HG03095 (cell line): ENCODE results near the gene CTNNA3.

Experiments used
- ATAC-seq: cut with Tn5 transposase; IDR thresholded peaks from one replicate; pipeline ENCODE4 v1.9.1; 2021; ENCODE audit warnings: moderate library complexity; ENCODE audit not compliant: unreplicated experiment

CTNNA3 gene

DNA sequence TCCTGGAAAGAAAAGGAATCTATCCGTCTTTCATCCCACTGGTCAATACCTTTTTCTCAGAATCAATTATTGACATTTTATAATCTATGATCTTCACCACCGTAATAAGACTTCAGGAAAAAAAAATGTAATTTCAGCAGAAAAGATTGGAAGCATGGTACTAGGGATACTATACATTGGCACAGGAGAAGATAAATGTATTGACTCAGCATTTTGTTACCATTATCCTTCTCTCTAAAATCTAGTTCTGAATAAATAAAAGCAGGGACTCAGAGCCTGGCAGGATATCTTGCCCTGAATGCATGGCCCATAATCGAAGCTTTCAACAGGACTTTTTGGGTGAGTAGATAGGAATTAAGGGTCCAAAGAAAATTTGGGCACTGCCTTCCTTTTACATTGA, 649.5 kb downstream of the CTNNA3 start:
- no peak for ATAC-seq

DNA sequence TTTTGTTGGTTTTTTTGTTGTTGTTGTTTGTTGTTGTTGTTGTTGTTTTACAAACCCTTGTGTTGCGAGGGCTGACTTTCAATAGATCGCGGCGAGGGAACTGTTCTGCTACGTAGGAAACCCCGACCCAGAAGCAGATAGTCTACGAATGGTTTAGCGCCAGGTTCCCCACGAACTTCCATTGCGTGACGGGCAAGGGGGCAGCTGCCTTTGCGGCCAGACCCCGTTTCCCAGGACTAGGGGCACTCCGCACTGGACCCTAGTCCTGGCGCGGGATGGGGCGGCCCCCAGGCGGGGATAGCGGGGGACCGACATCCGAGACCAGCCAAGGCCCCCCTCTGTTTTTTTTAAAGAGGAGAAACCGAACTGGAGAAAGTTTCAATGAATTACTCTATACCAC, 650.6 kb downstream of the CTNNA3 start:
- no peak for ATAC-seq

DNA sequence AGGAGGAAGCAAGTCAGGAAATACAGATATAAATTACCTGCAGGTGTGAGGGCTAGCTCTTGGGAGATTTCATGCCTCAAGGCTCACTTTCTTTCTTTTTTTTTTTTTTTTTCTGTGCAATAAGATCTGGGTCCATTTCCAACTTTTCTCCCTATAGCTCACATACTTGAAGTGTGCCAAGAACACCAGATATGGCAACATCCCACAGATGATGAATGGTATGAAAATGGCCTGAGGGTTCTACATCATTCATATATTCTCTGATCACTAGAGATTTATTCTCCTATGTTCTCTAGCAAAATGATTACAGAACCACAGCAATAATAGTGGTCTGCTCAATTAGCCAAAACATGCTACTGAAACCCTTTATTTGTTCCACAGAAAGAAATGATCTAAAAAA, 653.0 kb downstream of the CTNNA3 start:
- no peak for ATAC-seq

DNA sequence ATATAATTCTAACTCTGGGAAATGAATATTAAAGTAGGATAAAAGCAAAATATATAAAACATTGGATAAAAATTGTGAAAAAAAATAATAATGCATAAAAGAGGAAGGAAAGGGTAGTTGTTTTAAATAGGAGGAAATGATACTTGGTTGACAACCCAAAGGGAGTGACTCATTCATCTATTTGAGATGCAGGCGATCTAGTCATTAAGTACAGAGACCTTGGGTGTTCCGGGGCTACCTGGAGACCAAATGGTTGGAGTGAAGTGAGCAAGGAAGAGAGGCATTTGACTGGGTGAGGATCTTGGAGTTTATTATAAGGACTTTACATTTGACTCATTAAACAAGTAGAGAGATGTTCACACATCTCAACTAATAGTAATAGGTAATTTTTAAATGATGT, 659.2 kb downstream of the CTNNA3 start:
- no peak for ATAC-seq

DNA sequence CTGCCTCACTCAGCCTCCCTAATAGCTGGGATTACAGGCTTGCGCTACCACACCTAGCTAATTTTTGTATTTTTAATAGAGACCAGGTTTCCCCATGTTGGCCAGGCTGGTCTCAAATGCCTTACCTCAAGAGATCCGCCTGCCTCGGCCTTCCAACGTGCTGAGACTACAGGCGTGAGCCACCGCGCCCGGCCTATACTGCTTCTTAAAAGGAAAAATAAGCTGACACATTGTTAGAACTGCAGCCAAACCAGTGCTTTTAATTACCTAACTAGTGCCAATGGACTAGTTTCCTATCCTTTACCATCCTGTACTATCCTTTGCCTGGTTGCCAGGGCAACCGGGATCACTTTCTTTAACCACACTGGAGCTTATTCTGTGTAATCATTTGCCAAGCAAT, 662.1 kb downstream of the CTNNA3 start:
- ATAC-seq: no peak

DNA sequence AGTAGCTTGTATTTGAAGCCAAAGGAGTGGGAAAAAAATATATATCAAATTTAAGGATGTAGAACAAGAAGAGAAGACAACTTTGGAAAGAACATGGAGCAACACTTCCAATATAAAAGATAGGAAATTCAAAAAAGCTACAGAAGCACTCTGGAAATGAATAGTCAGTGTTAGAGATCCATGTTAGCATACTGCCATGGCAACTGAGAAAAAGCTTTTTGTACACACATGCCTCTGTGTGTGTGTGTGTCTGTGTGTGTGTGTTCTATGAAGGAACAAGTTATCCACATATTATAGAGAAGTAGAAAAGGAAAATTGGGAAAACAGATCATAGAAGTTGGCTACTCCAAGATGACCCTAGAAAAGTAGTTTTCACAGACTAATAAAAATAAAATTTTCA, 673.9 kb downstream of the CTNNA3 start:
- no peak for ATAC-seq

DNA sequence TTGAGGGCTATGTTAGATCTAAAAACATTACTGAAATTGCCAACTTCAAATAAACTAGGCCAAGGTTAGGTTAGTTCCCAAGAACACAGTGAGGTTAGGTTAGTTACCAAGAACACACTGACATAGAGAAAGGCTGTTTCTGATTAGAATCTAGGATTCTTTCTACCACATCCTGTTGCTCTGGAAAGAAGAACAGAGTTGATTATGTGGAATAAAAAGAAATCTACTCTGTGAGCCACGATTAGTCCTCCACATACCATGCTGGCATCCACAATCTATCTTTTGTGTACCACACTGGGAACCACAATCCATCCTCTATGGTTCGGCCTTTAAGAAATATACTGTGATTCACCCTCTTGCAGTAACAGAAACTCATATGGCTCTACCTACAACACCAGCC, 678.8 kb downstream of the CTNNA3 start:
- no peak for ATAC-seq

DNA sequence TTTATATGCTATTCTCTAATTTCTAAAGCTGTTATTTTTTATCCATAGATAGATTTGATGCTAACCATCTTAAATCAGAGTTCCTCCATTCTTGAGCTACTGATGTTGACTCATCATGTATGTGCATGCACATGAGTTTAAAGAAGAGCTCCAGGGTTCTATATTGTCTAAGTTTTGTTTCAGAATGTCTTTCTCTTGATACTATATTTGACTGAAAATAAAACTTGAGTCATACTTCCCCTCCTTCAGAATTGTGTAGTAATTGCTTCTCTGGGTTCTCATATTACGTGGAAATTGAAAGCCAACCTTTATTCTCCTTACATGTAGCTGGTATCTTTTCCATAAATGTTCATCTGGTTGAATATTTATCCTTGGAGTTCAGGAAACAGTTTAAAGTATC, 680.8 kb downstream of the CTNNA3 start:
- ATAC-seq: no peak

DNA sequence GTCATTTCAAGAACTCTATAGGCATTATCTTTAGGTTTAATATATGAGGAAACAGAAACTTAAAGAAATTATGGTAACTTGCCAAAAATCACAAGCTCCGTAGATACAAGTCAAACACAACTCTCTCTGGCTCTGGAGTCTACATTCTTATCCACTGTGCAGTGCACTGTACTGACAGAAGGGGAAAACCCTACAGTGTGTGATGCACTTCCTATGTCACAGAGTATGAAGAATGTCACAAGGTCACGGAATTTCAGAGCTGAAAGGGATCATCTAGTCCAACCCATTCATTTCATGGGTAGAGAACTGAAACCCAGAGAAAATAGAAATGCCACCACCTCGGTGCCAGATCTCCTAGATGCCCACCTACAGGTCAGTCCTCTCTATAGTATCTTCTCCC, 684.0 kb downstream of the CTNNA3 start:
- no peak for ATAC-seq

DNA sequence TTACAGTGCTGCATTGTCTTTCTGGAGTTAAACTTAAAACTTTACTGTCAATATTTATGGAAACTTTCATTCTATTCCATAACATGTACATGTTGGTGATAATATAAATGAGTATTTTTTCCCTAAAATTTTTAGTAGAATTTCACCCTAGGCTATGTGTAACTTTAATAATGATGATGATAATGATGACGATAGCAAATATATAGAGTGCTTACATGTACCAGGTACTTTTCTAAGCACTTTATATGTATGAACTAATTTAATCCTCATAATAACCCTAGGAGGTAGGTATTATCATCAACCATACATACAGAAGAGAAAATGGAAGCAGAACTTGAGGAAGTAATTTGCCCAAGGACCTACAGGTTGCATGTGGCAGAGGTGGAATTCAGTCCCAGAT, 684.5 kb downstream of the CTNNA3 start:
- ATAC-seq: no peak

DNA sequence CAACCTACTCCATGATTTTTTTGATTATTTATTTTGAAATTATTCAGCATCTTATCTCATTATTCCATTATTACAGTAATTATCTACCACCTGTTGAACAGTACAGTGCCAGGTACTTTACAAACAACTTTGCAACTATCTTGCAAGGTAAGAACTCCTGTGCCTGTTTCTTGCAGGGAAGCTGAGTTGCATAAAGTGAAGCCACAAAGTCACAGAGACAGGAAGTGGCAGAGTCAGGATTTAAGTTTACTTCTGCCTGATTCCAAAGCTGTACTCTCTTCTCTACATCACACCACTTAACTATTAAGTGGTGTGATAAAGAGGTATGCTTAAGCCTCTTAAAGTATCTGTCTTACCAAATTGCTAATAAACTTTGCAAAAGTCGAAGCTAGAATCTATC, 690.0 kb downstream of the CTNNA3 start:
- no peak for ATAC-seq

DNA sequence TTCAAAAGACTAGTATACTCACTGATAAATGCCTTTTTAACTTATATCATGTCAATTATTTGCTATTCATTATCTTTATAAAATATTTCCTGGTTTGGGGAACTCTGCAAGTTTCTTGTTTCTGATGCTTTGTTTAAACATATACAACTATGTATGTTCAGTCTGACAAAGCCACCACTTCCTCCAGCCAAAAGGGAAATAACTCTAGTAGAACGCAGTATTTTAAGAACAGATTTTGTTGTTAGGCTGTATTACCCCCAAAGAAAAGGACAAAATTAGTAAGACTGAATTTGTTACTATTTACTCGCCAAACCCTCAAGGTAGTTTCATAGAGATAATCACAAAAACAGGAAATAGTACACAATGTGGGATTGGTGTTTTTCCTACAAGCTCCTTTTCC, 691.3 kb downstream of the CTNNA3 start:
- ATAC-seq: no peak

DNA sequence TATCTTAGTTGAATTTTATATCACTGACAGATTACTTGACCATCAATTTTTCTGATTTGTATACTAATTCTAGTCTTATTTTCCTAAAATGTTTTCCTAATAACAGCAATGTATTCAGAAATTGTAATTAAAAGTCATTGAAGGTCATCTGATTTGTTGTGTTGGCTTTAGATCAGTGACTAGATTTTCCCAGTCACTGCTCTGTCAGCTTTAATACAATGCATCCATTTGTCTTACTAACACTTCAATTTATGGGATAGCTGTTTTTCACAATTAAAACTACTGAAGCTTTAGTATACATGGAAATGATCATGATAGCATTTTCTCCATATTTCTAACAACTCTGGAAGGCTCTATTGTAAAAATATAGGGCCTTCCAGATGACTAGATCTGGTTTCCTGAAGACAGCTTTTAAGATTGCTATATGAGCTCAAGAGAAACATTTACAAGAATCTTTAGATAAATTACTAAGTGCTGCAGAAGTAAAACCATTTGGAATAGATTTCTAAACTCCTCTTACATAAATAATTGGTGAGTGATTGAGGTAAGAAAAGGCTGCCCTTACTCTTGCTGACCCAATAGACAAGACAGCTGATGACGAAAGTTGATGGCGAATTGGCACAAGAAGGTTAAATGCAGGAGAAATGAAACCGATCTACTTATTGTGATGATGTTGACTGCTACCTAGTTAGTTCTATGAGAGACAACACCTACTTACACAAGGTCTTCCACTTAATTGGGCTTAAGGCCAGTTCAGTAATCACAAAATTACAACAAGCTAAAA, 696.0 kb downstream of the CTNNA3 start:
- ATAC-seq: no peak

DNA sequence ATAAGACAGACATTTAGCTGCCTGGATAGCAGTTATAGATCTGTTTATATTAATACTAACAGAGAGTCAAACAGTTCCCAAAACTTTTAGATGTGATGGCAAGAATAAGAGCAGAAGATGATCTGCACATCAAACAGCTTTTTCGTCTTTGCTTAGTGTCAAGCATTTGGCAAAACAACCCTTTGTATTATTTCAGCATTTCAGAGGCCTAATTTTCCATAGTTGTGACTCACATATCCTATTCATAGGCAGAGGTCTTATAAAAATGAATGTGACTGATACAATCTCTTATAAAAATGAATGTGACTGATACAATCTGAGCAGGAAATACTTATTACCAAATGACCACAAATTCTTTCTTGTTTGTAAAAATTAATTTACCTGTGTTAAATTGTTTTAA, 699.0 kb downstream of the CTNNA3 start:
- ATAC-seq: no peak

DNA sequence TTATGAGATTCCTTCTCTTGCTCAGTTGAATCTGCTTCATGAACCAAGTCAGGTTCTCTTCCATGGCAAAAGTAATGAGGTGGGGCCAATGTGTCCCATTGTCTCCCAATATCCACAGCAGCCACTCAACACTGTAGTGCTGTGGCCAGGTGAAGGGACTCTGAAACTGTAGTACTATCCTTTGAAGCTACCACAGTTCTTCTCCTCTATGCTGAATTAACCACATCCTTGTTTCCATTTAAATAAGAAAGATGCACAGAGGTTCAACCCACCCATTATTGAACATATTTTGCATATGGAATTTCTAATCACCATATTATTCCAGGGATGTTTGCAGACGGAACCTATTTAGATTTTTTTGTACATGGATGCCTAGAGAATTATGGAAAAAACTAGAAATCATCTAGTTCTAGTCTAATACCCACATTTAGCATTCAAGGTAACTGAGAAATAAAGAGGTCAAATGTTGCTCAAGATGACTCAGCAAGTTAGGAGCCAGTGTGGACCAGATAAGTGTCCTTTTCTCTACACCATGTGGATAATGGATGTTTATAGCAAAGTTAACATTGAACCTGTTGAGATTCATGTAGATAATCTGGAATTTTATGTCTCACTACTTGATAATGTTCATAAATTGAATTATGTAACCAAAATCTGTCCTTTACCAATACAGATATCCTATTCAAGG, 705.7 kb downstream of the CTNNA3 start:
- ATAC-seq: no peak

DNA sequence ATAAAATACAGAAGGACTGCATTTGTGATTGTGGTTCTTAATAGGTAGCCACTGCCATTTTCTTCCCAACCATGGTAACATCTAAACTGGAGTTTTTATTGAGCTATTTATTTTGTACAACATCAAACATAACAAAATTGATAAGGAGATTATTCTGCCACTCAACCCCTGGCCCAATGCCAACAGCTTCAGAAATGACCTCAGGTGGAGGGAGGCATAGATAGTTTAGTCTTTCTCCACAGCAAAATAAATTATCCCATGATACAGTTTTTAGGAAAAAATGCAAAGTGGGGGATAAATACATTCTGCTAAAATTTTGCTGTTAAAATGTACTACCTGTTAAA, 712.5 kb downstream of the CTNNA3 start:
- no peak for ATAC-seq

DNA sequence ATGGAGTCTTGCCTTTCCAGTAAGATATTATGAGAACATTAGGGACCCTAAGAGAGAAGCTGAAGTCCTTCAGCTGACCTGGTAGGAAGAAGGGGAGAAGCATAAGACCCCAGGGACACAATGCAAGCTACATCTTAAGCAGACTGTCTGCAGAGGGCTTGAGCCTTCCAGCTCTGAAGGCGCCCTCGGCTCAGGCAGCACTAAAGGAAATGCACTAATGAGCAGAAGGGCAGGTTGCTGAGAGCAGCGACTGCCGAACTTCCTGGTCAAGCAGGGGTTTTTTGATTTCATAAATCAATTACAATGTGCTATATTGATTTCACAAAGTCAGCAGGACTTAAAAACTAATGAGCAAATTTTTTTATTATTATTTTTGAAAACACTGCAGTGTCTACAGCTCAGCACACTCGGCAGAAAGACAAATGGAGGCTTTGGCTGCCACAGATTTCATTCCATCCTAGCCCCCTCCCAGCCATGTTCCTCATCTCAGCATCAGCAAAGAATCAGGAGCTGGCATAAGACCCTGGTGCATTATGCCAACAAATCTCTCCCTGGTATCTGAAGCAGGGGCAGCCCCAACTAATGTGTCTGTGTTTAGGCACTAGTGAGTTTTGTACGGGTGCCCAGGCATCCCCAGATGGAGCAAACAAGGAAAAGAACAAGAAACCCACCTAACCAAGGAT, 713.1 kb downstream of the CTNNA3 start:
- no peak for ATAC-seq

DNA sequence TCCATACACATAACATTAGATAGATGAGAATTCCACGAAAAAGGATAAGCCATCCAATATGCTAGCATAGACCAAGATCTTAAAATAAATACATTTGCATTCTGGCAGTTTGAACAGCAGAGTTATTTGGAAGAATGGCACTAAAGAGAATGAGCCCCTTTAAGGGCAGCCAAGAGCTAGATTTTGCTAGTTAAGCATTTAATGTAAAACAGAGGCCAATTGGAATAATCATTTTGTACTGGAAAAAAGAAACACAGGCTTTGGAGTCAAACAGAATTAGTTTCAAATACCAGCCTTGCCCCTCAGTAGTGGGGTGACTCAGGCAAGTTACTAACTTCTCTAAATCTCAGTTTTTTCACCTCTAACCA, 714.0 kb downstream of the CTNNA3 start:
- no peak for ATAC-seq

DNA sequence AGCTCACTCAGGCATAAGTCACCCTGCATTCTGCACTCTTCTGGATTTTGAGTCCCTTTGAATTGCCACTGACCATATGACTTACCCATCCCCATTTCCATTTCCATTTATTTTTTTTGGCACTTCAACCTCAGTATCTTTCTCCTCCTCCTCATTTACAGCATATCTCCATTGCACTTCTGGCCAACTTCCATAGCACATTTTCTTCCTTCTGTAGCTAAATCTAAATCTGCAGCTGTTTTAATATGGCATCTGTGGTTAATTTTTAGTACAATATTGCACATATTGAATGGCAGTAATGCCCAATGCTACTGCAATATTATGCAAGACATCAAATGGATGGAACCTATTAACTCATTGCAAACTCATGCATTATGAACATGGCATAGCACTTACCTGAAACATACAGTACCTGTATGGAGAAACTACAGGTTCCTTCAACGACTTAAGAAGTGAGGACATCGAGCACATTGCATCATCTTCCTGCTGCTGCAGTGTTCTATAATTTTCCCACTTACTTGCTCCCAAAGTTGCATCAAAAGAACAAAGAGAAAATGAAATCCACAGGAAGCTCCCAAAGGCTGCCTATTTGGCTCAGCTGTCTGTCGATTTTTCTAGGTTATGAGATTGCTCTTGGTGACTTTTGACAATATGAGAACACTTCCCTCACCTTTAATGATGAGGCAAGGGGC, 714.5 kb downstream of the CTNNA3 start:
- ATAC-seq: no peak

DNA sequence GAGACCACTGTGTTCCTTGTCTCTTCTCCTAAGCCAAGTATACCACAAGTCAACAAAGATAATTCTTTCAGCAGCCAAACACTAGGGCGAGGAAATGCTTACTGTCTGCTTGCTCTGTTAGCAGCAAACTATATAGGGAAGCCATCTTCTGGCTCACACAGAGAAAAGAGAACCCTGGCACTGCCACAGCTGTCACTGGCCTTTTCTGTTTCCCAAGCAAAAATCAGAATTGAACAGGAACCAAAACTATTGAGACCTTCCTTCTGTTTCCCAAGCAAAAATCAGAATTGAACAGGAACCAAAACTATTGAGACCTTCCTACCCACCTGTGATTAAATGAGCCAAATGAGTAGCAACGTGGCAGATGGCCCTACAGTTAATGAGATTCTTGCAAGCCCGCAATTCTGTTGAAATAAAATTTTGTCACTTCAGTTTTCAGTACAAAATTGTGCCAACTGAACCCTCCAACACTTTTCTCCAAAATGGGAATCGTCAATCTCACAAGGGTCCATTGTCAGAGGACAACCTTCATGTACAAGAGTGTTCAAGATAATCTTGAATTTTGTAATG, 715.7 kb downstream of the CTNNA3 start:
- no peak for ATAC-seq

DNA sequence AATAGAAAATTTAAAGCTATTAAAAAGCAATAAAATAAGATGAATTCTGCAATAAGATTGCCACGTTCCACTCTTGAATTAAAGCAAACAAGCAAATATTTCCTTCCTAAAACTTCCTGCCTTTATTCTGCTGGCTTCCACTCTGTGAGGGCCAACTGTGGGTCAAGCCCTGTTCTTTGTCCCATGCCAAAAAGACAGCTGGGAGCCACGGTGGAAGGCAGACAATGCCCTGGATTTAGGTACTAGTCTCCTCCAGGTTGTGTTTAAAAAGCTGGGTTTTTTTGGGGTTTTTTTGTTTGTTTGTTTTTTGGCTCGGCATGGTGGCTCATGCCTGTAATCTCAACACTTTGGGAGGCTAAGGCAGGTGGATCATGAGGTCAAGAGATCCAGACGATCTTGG, 731.0 kb downstream of the CTNNA3 start:
- ATAC-seq: no peak
